ENCODE results near the gene CUX1. TPM values are rescaled to one million over a fixed set of nuclear protein-coding genes. Genes with fewer than 3 reads are reported as not detected.

CUX1 gene
- total and polyA plus RNA-seq, 10 of the 15 experiments (the other 5 are each of a cell fraction or from before 2014, with no cell fraction given), result 6.1 to 48.6 (median 25.9) TPM

GRCh38 chr7:102254521-102254920 lies 437.1 kb downstream of the CUX1 start:
- Histone ChIP-seq H3K27ac (ENCODE audit: control insufficient read depth, insufficient read depth) (no peak overlapping the region), H3K4me1 (ENCODE audit: control insufficient read depth, insufficient read depth, low read length) (no peaks in the 10 kb centered on the region), H3K4me3 (no peak overlapping the region), H3K4me2 (ENCODE audit: control insufficient read depth, insufficient read depth) (no peak overlapping the region), H3K79me2 (ENCODE audit: control insufficient read depth, insufficient read depth, low read length) (no peaks in the 10 kb centered on the region), H3K9me3 (replicated peaks; ENCODE audit: control insufficient read depth, insufficient read depth, low read length) (no peaks in the 10 kb centered on the region), H3K27me3 (replicated peaks in 1 of 2; ENCODE audit: control insufficient read depth in 2 of 2, insufficient read depth in 2 of 2, low read length in 1 of 2) (no peaks in the 10 kb centered on the region), H2AFZ (ENCODE audit: control insufficient read depth, low read depth, low read length) (no peak overlapping the region), H4K20me1 (ENCODE audit: control insufficient read depth, insufficient read depth) (no peaks in the 10 kb centered on the region), H3K36me3 (ENCODE audit: control insufficient read depth in 2 of 2, insufficient read depth in 2 of 2, low read length in 1 of 2) (peaks cover 2 to 10% of the 10 kb centered on the region in 2 experiments; a peak in 3 of 4 replicates), H3K9ac (ENCODE audit: control insufficient read depth, insufficient read depth, low read length) (no peak overlapping the region)
- intact Hi-C loops (cut with micrococcal nuclease; ENCODE audit: unreplicated experiment) (no loop called here), in situ Hi-C loops (cut with MboI) (loop anchor here (25.0 kb wide), 1 partner anchor 892 kb away; the partner anchor contains the start of gene COL26A1)
- CTCF ChIA-PET, result no interaction called here
- DNase-seq (ENCODE audit: low read depth, low spot score) (no peak), FAIRE-seq (no peak), ATAC-seq (no peak)
- RAD21 ChIA-PET (ENCODE audit: unreplicated experiment), result no interaction called here
- WGBS (ENCODE audit: insufficient coverage, insufficient replicate concordance, low lambda C conversion rate, missing lambda C conversion rate), result 66% methylated on average over 8 of the region's 8 CpGs
- SMC1A ChIA-PET (ENCODE audit: uncharacterized antibody, unreplicated experiment), result interaction anchor here (1.1 kb wide), 1 partner anchor 15 kb away, joined by 3 read pairs; no protein-coding TSS in a partner anchor
- POLR2A ChIA-PET, result interaction anchor here (0.6 kb wide), 1 partner anchor 22 kb away, joined by 7 read pairs; no protein-coding TSS in a partner anchor
- BruUV-seq (replicated peaks), result no TSS peak
- TF ChIP-seq ZNF384 (IDR thresholded peaks at IDR 0.05; ENCODE audit: borderline replicate concordance, low read depth, low read length), result no peak
- no peak for TF ChIP-seq PRDM15 (CRISPR knock-in tag; IDR thresholded peaks at IDR 0.05)
- no peak for TF ChIP-seq ZNF687 (IDR thresholded peaks at IDR 0.05)
- TF ChIP-seq, protein P1, sequence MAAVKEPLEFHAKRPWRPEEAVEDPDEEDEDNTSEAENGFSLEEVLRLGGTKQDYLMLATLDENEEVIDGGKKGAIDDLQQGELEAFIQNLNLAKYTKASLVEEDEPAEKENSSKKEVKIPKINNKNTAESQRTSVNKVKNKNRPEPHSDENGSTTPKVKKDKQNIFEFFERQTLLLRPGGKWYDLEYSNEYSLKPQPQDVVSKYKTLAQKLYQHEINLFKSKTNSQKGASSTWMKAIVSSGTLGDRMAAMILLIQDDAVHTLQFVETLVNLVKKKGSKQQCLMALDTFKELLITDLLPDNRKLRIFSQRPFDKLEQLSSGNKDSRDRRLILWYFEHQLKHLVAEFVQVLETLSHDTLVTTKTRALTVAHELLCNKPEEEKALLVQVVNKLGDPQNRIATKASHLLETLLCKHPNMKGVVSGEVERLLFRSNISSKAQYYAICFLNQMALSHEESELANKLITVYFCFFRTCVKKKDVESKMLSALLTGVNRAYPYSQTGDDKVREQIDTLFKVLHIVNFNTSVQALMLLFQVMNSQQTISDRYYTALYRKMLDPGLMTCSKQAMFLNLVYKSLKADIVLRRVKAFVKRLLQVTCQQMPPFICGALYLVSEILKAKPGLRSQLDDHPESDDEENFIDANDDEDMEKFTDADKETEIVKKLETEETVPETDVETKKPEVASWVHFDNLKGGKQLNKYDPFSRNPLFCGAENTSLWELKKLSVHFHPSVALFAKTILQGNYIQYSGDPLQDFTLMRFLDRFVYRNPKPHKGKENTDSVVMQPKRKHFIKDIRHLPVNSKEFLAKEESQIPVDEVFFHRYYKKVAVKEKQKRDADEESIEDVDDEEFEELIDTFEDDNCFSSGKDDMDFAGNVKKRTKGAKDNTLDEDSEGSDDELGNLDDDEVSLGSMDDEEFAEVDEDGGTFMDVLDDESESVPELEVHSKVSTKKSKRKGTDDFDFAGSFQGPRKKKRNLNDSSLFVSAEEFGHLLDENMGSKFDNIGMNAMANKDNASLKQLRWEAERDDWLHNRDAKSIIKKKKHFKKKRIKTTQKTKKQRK (IDR thresholded peaks at IDR 0.05; ENCODE audit: low read depth, low read length), result no peak
- no peak for TF ChIP-seq NR2C2 (IDR thresholded peaks at IDR 0.05; ENCODE audit: borderline replicate concordance, control insufficient read depth, insufficient read length, low read depth)
- no peak for TF ChIP-seq ASH2L (IDR thresholded peaks at IDR 0.05; ENCODE audit: borderline replicate concordance, low read depth)
- TF ChIP-seq RCOR1 (conservative IDR thresholded peaks at IDR 0.05; ENCODE audit: low read depth, low read length), result no peak
- TF ChIP-seq BCLAF1 (IDR thresholded peaks at IDR 0.05), result no peak
- no peak for TF ChIP-seq SMAD1 (IDR thresholded peaks at IDR 0.05; ENCODE audit: low read depth, partially characterized antibody)
